GM11168 (cell line): ENCODE measurements around the gene CBX3.
"Not testable (repeated sequence)": the region's sequence is repeated elsewhere in the genome, so short reads cannot be mapped to it uniquely, and the experiment has no call there.

Source experiments
- in situ Hi-C: fragments of 300-500 bp; cut with MboI; formaldehyde crosslinking; loops from one replicate; pipeline ENCODE4 v1.12.0; 2022; ENCODE audit warnings: low sequenced_read_pairs; ENCODE audit not compliant: unreplicated experiment

The CBX3 gene

GRCh38 chr7:26198781-26199169 lies 2.8 kb upstream of the CBX3 start:
- in situ Hi-C loops = loop anchor here (10.0 kb wide), 1 partner anchor 104 kb away; no protein-coding TSS in a partner anchor

GRCh38 chr7:26199301-26200037 lies 2.1 kb upstream of the CBX3 start:
- in situ Hi-C loops = loop anchor here (10.0 kb wide), 1 partner anchor 105 kb away; no protein-coding TSS in a partner anchor

GRCh38 chr7:26200038-26200443 lies 1.5 kb upstream of the CBX3 start:
- in situ Hi-C loops = no loop called here

- in situ Hi-C loops = no loop called here
These were observed 900 bp upstream of the CBX3 start, which contains the start of gene HNRNPA2B1 for GRCh38 chr7:26200444-26201246. TSS of gene HNRNPA2B1 (minus strand) at chr7:26200746. CDS start at chr7:26200577, 169 bp downstream.

- in situ Hi-C loops = no loop called here
These were observed 760 bp downstream of the CBX3 start for GRCh38 chr7:26202019-26202990.

GRCh38 chr7:26203016-26203415 lies 1.5 kb downstream of the CBX3 start:
- in situ Hi-C loops = no loop called here

GRCh38 chr7:26208040-26208439 lies 6.5 kb downstream of the CBX3 start:
- in situ Hi-C loops = no loop called here

GRCh38 chr7:26212921-26213718 lies 11.6 kb downstream of the CBX3 start:
- in situ Hi-C loops = no loop called here

GRCh38 chr7:26213807-26214515 lies 12.4 kb downstream of the CBX3 start:
- in situ Hi-C loops = no loop called here

GRCh38 chr7:26216049-26216448 lies 14.5 kb downstream of the CBX3 start:
- in situ Hi-C loops = no loop called here

- in situ Hi-C loops = no loop called here
These were observed 22.8 kb downstream of the CBX3 start for GRCh38 chr7:26224359-26224758.

GRCh38 chr7:26227987-26228386 lies 26.4 kb downstream of the CBX3 start:
- in situ Hi-C loops = no loop called here

GRCh38 chr7:26233902-26234511 lies 32.5 kb downstream of the CBX3 start:
- in situ Hi-C loops = no loop called here

- in situ Hi-C loops = no loop called here
These were observed 35.7 kb downstream of the CBX3 start for GRCh38 chr7:26237035-26237807.

- in situ Hi-C loops = no loop called here
These were observed 36.5 kb downstream of the CBX3 start for GRCh38 chr7:26238032-26238431.

- in situ Hi-C loops = no loop called here
These were observed 43.6 kb downstream of the CBX3 start for GRCh38 chr7:26245150-26245549.

GRCh38 chr7:26250239-26250638 lies 48.7 kb downstream of the CBX3 start:
- in situ Hi-C loops = no loop called here

GRCh38 chr7:26261866-26262265 lies 60.3 kb downstream of the CBX3 start:
- in situ Hi-C loops = not testable (repeated sequence)
